Astrocyte of the spinal cord (primary cell): ENCODE data around the gene QPCTL.
A peak's percentile ranks its signal among the peaks of the same experiment; 100 is the strongest.

Experiments
- DNase-seq: peaks from one replicate; pipeline ENCODE4 v3.0.0; 2011; ENCODE audit warnings: low read depth, low spot score
- H3K4me3 ChIP-seq: 2 replicates; pipeline ENCODE4 v1.5.1; 2011; ENCODE audit warnings: low read depth, mild to moderate bottlenecking, low read length, moderate library complexity
- in situ Hi-C: cut with HindIII; loops from 2 replicates; pipeline ENCODE4 v1.10.0; 2017; ENCODE audit warnings: low sequenced_read_pairs
- TF ChIP-seq, protein P1 (sequence below): IDR thresholded peaks from 2 replicates; pipeline ENCODE4 v1.5.1; 2012; ENCODE audit warnings: low read depth, mild to moderate bottlenecking, low read length, inconsistent platforms

The QPCTL gene

GRCh38 chr19:45692187-45693105 lies at the start of gene QPCTL:
Gene QPCTL (plus strand): TSS chr19:45692666. CDS start chr19:45692704, 38 bp downstream.
- in situ Hi-C loops = no loop called here
- peak; percentile 100 for DNase-seq
- peak within 1 kb of the TSS; percentile 83 for H3K4me3 ChIP-seq
- TF ChIP-seq, protein P1, sequence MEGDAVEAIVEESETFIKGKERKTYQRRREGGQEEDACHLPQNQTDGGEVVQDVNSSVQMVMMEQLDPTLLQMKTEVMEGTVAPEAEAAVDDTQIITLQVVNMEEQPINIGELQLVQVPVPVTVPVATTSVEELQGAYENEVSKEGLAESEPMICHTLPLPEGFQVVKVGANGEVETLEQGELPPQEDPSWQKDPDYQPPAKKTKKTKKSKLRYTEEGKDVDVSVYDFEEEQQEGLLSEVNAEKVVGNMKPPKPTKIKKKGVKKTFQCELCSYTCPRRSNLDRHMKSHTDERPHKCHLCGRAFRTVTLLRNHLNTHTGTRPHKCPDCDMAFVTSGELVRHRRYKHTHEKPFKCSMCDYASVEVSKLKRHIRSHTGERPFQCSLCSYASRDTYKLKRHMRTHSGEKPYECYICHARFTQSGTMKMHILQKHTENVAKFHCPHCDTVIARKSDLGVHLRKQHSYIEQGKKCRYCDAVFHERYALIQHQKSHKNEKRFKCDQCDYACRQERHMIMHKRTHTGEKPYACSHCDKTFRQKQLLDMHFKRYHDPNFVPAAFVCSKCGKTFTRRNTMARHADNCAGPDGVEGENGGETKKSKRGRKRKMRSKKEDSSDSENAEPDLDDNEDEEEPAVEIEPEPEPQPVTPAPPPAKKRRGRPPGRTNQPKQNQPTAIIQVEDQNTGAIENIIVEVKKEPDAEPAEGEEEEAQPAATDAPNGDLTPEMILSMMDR = no peak

- DNase-seq = peak; percentile 82
- TF ChIP-seq, protein P1 = peak; percentile 99
- H3K4me3 ChIP-seq = peak overlapping the region; percentile 21
- in situ Hi-C loops = no loop called here
These were observed 49.2 kb upstream of the QPCTL start for GRCh38 chr19:45643024-45643926.

GRCh38 chr19:45643927-45644771 lies 48.3 kb upstream of the QPCTL start:
- TF ChIP-seq, protein P1 = no peak
- in situ Hi-C loops = no loop called here
- no peak overlapping the region for H3K4me3 ChIP-seq
- DNase-seq = no peak

DNA sequence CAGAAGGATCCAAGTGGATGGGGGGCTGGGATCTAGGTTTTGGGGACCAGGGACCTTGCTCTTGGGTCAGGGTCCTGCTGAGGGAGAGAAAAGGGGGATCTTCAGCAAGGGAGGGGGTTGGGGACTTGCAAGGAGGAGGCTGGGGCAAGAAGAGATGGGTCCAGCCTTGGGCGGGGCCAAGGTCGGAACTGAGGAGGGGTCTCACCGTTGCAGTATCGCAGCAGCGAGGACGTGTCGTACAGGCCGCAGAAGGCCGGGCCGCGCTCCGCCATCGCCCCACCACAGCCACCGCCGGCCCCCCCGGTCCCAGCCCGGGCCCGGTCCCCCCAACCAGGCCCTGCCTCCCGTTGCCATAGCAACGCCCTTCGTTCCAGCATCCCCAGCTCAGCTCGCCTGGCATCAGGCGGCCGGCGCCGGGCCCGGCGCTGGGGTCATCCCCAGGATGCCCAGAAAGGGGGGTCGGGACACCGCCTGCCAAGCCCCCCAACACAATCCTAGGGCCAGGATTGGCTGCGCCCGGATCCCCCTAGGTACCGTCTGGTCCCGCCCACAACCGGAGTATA lies 47.3 kb upstream of the QPCTL start:
- no peak for DNase-seq
- TF ChIP-seq, protein P1 = no peak
- in situ Hi-C loops = no loop called here
- H3K4me3 ChIP-seq = peak overlapping the region; percentile 47

DNA sequence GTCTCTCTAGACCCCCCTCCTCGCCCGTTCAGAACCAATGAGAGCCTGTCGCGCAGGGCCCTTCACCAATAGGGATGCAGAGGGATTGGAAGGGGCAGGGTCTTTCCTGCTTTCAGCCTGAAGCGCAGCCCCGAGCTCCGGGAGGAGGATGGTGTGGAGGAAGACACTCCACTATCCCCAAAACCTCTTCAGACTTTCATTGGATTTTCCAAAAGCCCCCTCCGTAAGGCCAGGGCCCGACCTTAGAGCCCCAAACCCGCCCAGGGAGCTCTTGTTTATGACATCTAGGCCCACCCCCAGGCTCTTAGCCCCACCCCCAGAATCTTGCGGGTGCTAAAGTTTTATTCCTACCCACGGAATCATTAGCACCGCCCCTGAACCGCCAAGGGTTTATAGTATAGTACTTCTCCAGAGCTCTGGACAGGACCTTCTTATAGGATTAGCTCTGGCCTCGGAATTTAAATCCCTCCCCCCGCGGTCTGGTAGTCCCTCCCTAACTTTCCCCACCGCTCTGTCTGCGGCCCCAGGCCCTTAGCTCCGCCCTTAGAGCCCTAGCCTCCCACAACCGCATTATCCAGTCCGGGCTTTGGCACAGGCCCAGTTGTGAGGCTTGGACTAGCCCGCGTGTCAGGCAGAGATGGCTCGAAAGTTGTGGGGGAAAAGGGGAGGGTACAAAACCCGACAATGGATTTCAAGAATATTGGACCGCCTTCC lies 46.7 kb upstream of the QPCTL start:
- in situ Hi-C loops = no loop called here
- TF ChIP-seq, protein P1 = no peak
- H3K4me3 ChIP-seq = peak overlapping the region; percentile 47
- peak; percentile 89 for DNase-seq
